ENCODE data around the gene TMEM81. TPM values are rescaled to one million over a fixed set of nuclear protein-coding genes. Genes with fewer than 3 reads are reported as not detected.

The TMEM81 gene
- 1.5 and 1.7 TPM in 2 replicates for total RNA-seq

GRCh38 chr1:205084360-205084759 lies at the start of gene TMEM81:
TMEM81 (minus strand) TSS chr1:205084460; CDS start chr1:205084320, 140 bp downstream.

DNA sequence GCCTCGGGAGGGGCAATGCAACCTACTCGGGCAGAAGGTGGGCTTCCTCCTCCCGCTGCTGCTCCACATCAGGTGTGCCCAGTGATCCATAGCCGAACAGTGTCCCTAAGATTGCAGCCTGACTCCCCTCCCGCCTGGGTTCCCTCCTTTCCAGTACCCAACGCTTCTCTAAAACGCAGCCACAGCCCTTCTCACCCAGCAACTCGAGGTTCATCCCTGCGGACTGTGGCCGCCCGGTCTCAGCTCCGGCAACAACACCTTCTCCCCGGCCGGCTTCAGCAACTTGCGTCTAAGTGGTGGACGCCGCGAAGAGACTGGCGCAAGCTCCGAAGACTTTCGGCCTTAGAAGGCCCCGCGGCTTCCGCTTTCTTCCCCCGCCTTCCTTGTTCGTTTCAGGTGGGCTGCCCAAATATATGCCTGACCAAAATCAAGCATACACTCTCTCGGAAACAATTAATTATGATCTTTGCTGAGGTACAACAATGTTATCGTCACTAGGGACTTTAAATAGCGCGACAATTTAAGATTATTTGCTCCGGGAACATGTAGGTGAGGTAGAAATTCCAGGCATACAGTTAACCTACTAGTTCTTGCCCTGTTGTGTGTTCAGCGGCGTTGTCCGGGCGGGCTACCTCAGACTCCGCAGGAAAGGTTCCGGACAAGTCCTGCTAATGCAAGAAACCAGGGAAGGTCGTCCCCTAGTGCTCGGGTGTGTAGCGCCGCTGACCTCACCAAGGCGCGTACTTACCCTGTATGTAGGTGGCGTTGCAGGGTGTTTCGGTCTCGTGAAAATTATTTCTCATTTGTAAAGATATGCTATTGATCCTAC lies 37.6 kb upstream of the TMEM81 start, which contains the start of gene RBBP5:
TSS of gene RBBP5 (minus strand) at position 319 of the 829 bp plus-strand sequence. CDS start at position 214, 105 bp downstream.

GRCh38 chr1:205042911-205043806 lies 41.1 kb downstream of the TMEM81 start, which contains the start of gene CNTN2:
CNTN2 (plus strand) TSS chr1:205043212; CDS start chr1:205053186, 9,974 bp downstream.

Other genes with a start within 250 kb of the TMEM81 start
- gene NFASC, start 213.6 kb downstream of the TMEM81 start, total RNA-seq: 0.13 and 0.14 TPM in 2 replicates
- not detected in 2 replicates for gene CNTN2, start 41.2 kb downstream of the TMEM81 start, total RNA-seq
- gene RBBP5, start 37.5 kb upstream of the TMEM81 start, total RNA-seq: 24.3 and 28.9 TPM in 2 replicates
- gene DSTYK, start 127.2 kb upstream of the TMEM81 start, total RNA-seq: 10.6 and 10.8 TPM in 2 replicates
- 1.7 and 2.2 TPM in 2 replicates for gene TMCC2, start 143.5 kb upstream of the TMEM81 start, total RNA-seq
- gene NUAK2, start 237.3 kb upstream of the TMEM81 start, total RNA-seq: 0.86 and 0.93 TPM in 2 replicates

All from thoracic aorta endothelial cell (primary cell).